Endothelial cell (in vitro differentiated cells): ENCODE measurements around the gene SIX1. TPM values are rescaled to one million over a fixed set of nuclear protein-coding genes. Genes with fewer than 3 reads are reported as not detected.

ENCODE experiments used
- DNase-seq: peaks from one replicate; pipeline ENCODE4 v3.0.0; 2021; ENCODE audit warnings: low spot score
- H3K27ac Mint-ChIP-seq: one replicate; pipeline ENCODE4 v1.8.0; 2021; ENCODE audit warnings: mixed read lengths, inconsistent platforms; ENCODE audit not compliant: unreplicated experiment
- H3K27me3 Mint-ChIP-seq: one replicate; pipeline ENCODE4 v1.8.0; 2021; ENCODE audit warnings: mild to moderate bottlenecking, moderate library complexity, mixed read lengths, inconsistent platforms; ENCODE audit not compliant: unreplicated experiment
- H3K36me3 Mint-ChIP-seq: one replicate; pipeline ENCODE4 v1.8.0; 2021; ENCODE audit warnings: mild to moderate bottlenecking, low read depth, mixed read lengths, inconsistent platforms; ENCODE audit not compliant: unreplicated experiment
- H3K4me1 Mint-ChIP-seq: one replicate; pipeline ENCODE4 v1.8.0; 2021; ENCODE audit warnings: mild to moderate bottlenecking, mixed read lengths, inconsistent platforms; ENCODE audit not compliant: unreplicated experiment
- H3K4me3 Mint-ChIP-seq: one replicate; pipeline ENCODE4 v1.8.0; 2021; ENCODE audit warnings: mild to moderate bottlenecking, mixed read lengths, inconsistent platforms; ENCODE audit not compliant: unreplicated experiment
- H3K9me3 Mint-ChIP-seq: one replicate; pipeline ENCODE4 v1.8.0; 2021; ENCODE audit warnings: mixed read lengths, inconsistent platforms; ENCODE audit not compliant: unreplicated experiment
- CTCF ChIP-seq: fragments of 200-600 bp; sonication (generic); IDR thresholded peaks from one replicate; pipeline ENCODE4 v1.5.0; 2021; ENCODE audit warnings: antibody characterized with exemption; ENCODE audit not compliant: unreplicated experiment
- long read RNA-seq: library from polyadenylated mRNA; unstranded; transcript quantifications from one replicate; pipeline ENCODE4 v2.0.0, GENCODE V29; 2020; ENCODE audit not compliant: unreplicated experiment
- total RNA-seq: library from RNA; stranded (reverse); fragmentation: NEBNext Ultra II Directional; extraction: Animal tissue kit (Norgen Biotek cat#: 25700); gene quantifications from one replicate; pipeline ENCODE4 v1.2.1, GENCODE V29; 2021; ENCODE audit not compliant: unreplicated experiment

Gene SIX1
- 0.41 TPM for total RNA-seq
- long read RNA-seq: 0 reads

GRCh38 chr14:60648934-60649874 is at the start of gene SIX1:
Gene SIX1, minus strand, starts transcription at chr14:60649477. Its CDS starts 288 bp downstream, at chr14:60649189.
- no peak for TF ChIP-seq CTCF
- H3K4me1 Mint-ChIP-seq: peaks cover 54% of the 10 kb centered on the region
- no peaks in the 10 kb centered on the region for H3K9me3 Mint-ChIP-seq
- H3K36me3 Mint-ChIP-seq: peaks cover 5% of the 10 kb centered on the region
- peak within 1 kb of the TSS; percentile 79 for H3K4me3 Mint-ChIP-seq
- H3K27me3 Mint-ChIP-seq: peaks cover 46% of the 10 kb centered on the region
- DNase-seq: peak; percentile 70
- no peak within 1 kb of the TSS for H3K27ac Mint-ChIP-seq

- no peaks in the 10 kb centered on the region for H3K36me3 Mint-ChIP-seq
- H3K27me3 Mint-ChIP-seq: no peaks in the 10 kb centered on the region
- H3K27ac Mint-ChIP-seq: no peak overlapping the region
- H3K4me1 Mint-ChIP-seq: peaks cover 5% of the 10 kb centered on the region
- no peak for DNase-seq
- H3K4me3 Mint-ChIP-seq: no peak overlapping the region
- no peaks in the 10 kb centered on the region for H3K9me3 Mint-ChIP-seq
- TF ChIP-seq CTCF: no peak
These were observed 46.0 kb upstream of the SIX1 start for GRCh38 chr14:60695327-60695726.

GRCh38 chr14:60691383-60692113 is 42.3 kb upstream of the SIX1 start:
- peaks cover 5% of the 10 kb centered on the region for H3K27me3 Mint-ChIP-seq
- H3K36me3 Mint-ChIP-seq: no peaks in the 10 kb centered on the region
- H3K4me1 Mint-ChIP-seq: peaks cover 16% of the 10 kb centered on the region
- H3K9me3 Mint-ChIP-seq: no peaks in the 10 kb centered on the region
- no peak for DNase-seq
- H3K4me3 Mint-ChIP-seq: no peak overlapping the region
- no peak for TF ChIP-seq CTCF
- H3K27ac Mint-ChIP-seq: no peak overlapping the region

GRCh38 chr14:60686865-60687264 is 37.6 kb upstream of the SIX1 start:
- Mint-ChIP-seq H3K9me3 (no peaks in the 10 kb centered on the region), H3K27ac (no peak overlapping the region), H3K4me3 (no peak overlapping the region), H3K27me3 (peaks cover 5% of the 10 kb centered on the region), H3K4me1 (peaks cover 11% of the 10 kb centered on the region), H3K36me3 (no peaks in the 10 kb centered on the region)
- DNase-seq: no peak
- no peak for TF ChIP-seq CTCF

GRCh38 chr14:60684203-60684602 is 34.9 kb upstream of the SIX1 start:
- Mint-ChIP-seq H3K9me3 (no peaks in the 10 kb centered on the region), H3K27me3 (peaks cover 5% of the 10 kb centered on the region), H3K27ac (no peak overlapping the region), H3K36me3 (no peaks in the 10 kb centered on the region), H3K4me3 (no peak overlapping the region), H3K4me1 (peaks cover 11% of the 10 kb centered on the region)
- no peak for DNase-seq
- TF ChIP-seq CTCF: no peak
